ENCODE data around the gene MCCC1. TPM values are rescaled to one million over a fixed set of nuclear protein-coding genes. Genes with fewer than 3 reads are reported as not detected.

Gene MCCC1
- total RNA-seq, 4 donors from 2014 or later, result 76.6 to 123 (median 86.2) TPM

GRCh38 chr3:183131186-183131725 lies 32.0 kb upstream of the MCCC1 start:
- no peak for TF ChIP-seq CTCF (IDR thresholded peaks at IDR 0.05; ENCODE audit: low read depth)

GRCh38 chr3:183129243-183129642 lies 29.9 kb upstream of the MCCC1 start:
- no peak for TF ChIP-seq CTCF (IDR thresholded peaks at IDR 0.05; ENCODE audit: low read depth)

- no peak for TF ChIP-seq CTCF (IDR thresholded peaks at IDR 0.05; ENCODE audit: low read depth)
Measured at GRCh38 chr3:183128709-183129108, 29.4 kb upstream of the MCCC1 start.

GRCh38 chr3:183123891-183124290 lies 24.6 kb upstream of the MCCC1 start:
- no peak for TF ChIP-seq CTCF (IDR thresholded peaks at IDR 0.05; ENCODE audit: low read depth)

- TF ChIP-seq CTCF (IDR thresholded peaks at IDR 0.05; ENCODE audit: low read depth), result no peak
Measured at GRCh38 chr3:183122257-183122932, 23.1 kb upstream of the MCCC1 start.

GRCh38 chr3:183120538-183121215 lies 21.4 kb upstream of the MCCC1 start:
- TF ChIP-seq CTCF (IDR thresholded peaks at IDR 0.05; ENCODE audit: low read depth), result no peak

GRCh38 chr3:183117056-183117455 lies 17.8 kb upstream of the MCCC1 start:
- TF ChIP-seq CTCF (IDR thresholded peaks at IDR 0.05; ENCODE audit: low read depth), result no peak

All from subcutaneous adipose tissue (tissue), 4 donors.